OCI-M2 (cell line): ENCODE measurements around the gene METTL2B.
"Not testable (repeated sequence)": the region's sequence is repeated elsewhere in the genome, so short reads cannot be mapped to it uniquely, and the experiment has no call there.

Experiments
- DNase-seq: peaks from one replicate; lab custom pipeline; 2025; ENCODE audit not compliant: unreplicated experiment; lab: John Stamatoyannopoulos, UW

The METTL2B gene

GRCh38 chr7:128454808-128455542 lies 21.6 kb upstream of the METTL2B start:
- no peak for DNase-seq

DNA sequence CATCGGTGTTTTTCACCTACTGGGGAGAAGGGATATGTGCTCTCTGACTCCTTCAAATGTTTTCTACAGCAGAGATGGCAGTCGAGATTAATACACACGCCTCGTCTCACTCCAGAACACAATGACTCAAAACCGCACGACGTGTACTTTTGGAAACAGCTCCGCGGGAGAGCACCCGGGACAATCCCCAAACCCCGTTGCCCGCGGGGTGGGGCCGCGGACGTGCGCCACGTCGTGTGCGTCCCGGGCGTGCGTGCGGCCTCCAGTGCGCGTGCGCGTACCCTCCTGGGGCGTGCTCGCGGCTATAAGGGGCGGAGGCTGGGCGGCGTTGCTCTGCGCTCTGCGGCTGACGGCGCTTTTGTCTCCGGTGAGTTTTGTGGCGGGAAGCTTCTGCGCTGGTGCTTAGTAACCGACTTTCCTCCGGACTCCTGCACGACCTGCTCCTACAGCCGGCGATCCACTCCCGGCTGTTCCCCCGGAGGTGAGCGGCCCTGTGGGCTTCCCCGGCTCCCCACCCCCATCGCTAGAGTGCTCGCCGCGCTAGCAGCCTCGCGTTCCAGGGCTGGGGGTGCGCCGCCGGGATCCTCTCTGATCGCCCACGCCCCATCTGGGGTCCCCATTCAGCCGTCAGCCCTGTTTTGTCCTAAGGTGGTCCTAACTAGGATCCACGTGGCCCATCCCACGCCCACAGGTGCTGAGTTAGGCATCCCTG lies 20.8 kb upstream of the METTL2B start, which contains the start of gene HILPDA:
HILPDA (plus strand) TSS at position 336 of the 712 bp plus-strand sequence. CDS start 1,391 bp downstream, outside the sequence.
- DNase-seq = peak; percentile 68

- DNase-seq = no peak
Observed at GRCh38 chr7:128456255-128456725, 20.3 kb upstream of the METTL2B start.

DNA sequence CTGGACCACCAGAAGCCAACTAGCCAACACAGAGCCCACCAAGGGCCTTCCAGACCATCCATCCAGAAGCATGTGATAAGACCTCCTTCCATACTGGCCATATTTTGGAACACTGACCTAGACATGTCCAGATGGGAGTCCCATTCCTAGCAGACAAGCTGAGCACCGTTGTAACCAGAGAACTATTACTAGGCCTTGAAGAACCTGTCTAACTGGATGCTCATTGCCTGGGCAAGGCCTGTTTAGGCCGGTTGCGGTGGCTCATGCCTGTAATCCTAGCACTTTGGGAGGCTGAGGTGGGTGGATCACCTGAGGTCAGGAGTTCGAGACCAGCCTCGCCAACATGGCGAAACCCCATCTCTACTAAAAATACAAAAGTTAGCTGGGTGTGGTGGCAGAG lies 19.2 kb upstream of the METTL2B start:
- DNase-seq = not testable (repeated sequence)

DNA sequence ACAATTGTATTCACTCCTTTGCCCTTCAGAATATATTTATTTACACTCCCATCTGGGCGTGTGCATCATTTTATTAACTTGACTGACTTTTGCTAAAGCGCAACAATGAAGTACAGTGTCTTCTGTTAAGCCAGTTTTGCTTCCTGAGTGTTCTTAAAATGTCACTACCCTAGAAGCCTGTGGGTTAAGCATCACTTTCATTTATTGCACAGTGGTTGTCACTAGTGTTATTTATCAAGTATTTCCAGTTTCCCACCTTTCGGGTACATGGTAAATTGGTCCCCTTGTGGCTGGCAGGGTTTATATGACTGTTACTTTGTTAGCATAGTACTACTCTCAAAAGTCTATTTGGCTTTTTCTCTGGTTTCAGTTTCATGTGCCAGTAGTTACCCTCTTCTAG lies 17.6 kb upstream of the METTL2B start:
- DNase-seq = no peak

DNA sequence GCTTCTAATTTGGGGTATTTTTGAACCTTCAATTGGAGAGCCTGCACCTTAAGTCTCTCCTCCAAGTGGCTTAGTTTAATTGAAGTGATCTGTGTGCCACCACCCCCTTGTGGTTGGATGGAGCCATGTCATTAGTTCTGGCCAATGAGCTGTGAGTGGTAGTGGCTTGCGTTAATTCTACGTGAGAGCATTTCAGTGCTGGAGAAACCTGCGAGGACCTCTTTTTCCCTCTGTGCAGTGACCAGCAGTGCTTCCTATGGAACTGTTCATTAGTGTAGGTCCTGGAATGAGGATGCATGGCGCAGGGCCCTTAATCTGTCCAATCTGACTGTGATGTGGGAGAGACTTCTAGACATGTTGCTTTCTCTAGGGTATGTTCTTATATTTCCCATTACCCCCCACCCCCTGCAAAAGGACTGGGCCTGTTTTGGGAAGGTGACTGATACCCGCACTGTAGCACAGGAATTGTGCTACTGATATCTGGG lies 17.1 kb upstream of the METTL2B start:
- DNase-seq = no peak

- no peak for DNase-seq
Observed at GRCh38 chr7:128462460-128462859, 14.1 kb upstream of the METTL2B start.

GRCh38 chr7:128463345-128463744 lies 13.2 kb upstream of the METTL2B start:
- not testable (repeated sequence) for DNase-seq

GRCh38 chr7:128463933-128464332 lies 12.6 kb upstream of the METTL2B start:
- not testable (repeated sequence) for DNase-seq

- DNase-seq = not testable (repeated sequence)
Observed at GRCh38 chr7:128466871-128467270, 9.7 kb upstream of the METTL2B start.

- not testable (repeated sequence) for DNase-seq
Observed at GRCh38 chr7:128477336-128477690, 765 bp downstream of the METTL2B start.

GRCh38 chr7:128479082-128479481 lies 2.5 kb downstream of the METTL2B start:
- DNase-seq = not testable (repeated sequence)

DNA sequence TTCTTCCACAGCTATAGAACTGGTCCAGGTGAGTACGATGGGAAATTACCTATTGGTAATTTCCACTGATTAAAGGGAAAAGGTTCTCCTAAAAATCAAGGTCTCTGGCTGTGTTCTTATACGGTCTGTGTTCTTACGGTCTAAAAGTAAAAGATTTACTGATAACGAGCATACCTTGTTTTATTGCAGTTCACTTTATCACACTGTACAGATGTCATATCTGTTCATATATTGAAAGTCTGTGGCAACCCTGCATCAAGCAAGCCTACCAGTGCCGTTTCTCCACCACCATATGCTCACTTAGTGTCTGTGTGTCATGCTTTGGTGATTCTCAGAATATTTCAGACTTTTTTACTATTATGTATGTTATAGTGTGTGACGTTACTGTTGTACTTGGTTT lies 11.6 kb downstream of the METTL2B start:
- DNase-seq = not testable (repeated sequence)

DNA sequence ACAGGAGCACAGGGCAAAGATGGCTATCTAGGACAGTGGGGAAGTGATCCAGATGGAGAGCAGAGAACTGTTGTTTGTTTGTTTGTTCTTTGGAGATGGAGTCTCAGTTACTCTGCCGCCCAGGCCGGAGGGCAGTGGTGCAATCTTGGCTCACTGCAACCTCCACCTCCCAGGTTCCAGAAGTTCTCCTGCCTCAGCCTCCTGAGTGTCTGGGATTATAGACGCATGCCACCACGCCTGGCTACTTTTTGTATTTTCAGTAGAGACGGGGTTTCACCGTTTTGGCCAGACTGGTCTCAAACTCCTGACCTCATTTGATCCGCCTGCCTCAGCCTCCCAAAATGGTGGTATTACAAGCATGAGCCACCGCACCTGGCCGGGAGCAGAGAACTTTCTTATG lies 20.9 kb downstream of the METTL2B start:
- DNase-seq = no peak

- not testable (repeated sequence) for DNase-seq
Observed at GRCh38 chr7:128505416-128505815, 28.9 kb downstream of the METTL2B start.

- not testable (repeated sequence) for DNase-seq
Observed at GRCh38 chr7:128506819-128507218, 30.3 kb downstream of the METTL2B start.

DNA sequence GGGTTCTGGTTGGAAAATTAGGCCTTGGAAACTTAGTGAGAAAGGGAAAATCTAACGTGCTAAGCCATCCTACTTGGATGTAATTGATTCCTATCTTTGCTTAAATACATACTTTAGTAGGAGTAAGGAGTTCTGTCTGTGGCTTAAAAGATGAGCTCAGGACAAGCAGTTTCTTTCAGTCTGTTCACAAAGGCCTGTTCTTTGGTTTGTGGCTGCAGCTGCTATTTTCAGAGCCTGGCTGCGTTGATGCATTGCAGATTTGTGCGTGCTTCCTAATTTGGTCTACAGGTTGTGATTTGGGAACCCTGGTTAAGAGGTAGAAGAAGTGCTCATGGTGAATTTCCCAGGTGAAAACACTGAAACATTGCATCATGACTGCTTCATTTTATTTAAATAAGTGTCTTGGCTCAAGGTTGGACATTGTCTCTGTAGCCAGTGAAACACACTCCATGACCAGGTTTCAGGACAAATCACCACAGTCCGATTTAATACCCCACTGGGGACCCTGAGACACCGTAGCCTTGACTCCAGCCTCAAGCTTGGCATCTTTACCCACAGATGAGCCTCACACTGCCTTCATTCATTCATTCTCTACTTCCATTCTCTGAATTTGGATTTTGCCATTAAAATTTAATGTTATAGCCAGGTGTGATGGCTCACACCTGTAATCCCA lies 30.9 kb downstream of the METTL2B start:
- not testable (repeated sequence) for DNase-seq

DNA sequence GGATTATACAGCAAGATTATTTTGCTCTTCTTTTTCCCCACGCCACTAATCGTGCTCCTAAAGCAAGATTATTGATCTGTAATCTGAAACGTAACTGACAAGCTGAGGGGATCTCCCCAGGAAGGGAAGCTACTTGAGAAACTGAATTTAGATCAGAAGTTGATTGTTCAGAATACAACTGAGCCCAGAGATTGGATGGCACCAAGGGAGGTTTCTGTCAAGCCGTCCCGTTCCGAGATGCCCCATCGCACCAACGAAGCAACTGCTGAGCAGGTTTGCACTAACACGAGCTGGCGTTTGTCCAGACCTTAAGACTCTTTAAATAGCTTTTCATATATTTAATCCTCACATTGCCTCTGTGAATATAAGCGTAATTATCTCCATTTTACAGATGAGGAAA lies 35.1 kb downstream of the METTL2B start:
- DNase-seq = not testable (repeated sequence)

DNA sequence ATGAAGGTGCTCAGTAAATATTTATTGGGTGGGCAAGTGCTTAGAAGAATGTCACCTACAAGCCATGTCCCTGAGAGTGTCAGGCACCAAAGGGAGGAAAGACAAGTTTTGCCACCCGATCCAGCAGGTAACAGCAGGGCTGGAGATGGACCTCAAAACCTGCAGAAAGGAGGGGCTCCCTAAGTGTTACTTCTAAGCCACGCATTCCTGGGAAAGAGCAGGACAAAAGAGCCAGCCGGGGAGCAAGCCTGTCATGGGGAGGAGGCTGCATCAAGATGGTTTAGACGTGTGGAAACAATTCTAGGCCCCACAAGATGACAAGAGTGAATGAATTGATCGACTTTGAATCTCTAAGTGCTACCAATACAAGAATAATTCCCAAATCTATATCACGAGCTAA lies 38.7 kb downstream of the METTL2B start:
- DNase-seq = not testable (repeated sequence)

GRCh38 chr7:128517023-128517422 lies 40.5 kb downstream of the METTL2B start:
- DNase-seq = not testable (repeated sequence)

DNA sequence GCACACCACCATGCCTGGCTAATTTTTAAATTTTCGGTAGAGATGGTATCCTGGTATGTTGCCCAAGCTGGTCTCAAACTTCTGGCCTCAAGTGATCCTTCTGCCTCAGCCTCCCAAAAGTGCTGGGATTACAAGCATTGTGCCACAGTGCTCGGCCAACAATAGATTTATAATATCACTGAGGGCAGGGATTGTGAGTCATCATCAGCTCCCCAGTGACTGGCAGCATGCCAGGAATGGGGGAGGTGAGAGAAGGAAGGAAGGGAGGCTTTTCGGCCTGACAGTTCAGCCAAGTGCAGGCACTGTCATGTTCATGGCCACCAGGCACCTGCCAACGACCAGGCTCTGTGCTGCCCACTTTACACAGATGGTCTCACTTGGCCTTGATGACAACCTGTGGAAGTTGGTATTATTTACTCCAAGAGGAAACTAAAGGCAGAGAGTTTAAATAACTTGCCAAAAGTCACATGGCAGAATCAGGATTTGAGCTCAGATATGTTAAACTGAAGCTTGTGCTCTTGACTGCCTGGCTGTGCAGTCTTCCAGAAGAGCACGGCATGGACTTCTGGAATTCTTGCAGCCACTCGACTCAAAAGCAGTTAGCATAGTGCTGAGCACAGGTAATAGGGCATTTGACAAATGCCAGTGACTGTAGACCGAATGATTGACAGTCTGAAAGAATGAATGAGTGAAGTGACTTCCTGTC lies 46.8 kb downstream of the METTL2B start:
- DNase-seq = not testable (repeated sequence)
